OCI-LY3 (cell line): ENCODE results near the gene CTNND2.

ENCODE experiments used
- H2AFZ ChIP-seq: fragments of 200-600, 300-600 bp; shearing (Covaris generic); 2 replicates; pipeline ENCODE4 v1.6.0; 2014; ENCODE audit warnings: antibody characterized with exemption, low read depth, low read length
- H3K27ac ChIP-seq: fragments of 200-600, 300-600 bp; sonication (generic); 2 replicates; pipeline ENCODE4 v1.5.1; 2014; ENCODE audit warnings: mild to moderate bottlenecking, low read length, moderate library complexity, mixed read lengths
- H3K27me3 ChIP-seq: fragments of 200-600, 300-600 bp; sonication (generic); 2 replicates; pipeline ENCODE4 v1.6.1; 2014; ENCODE audit warnings: low read depth, low read length, mixed read lengths
- H3K36me3 ChIP-seq: fragments of 200-600, 300-600 bp; sonication (generic); replicated peaks from 2 replicates; pipeline ENCODE3; 2014; ENCODE audit warnings: low read depth, low read length, mixed read lengths
- H3K4me1 ChIP-seq: fragments of 300-600, 200-600 bp; sonication (generic); 2 replicates; pipeline ENCODE4 v1.6.1; 2014; ENCODE audit warnings: low read length, mixed read lengths
- H3K4me2 ChIP-seq: fragments of 200-600, 300-600 bp; sonication (generic); 2 replicates; pipeline ENCODE4 v1.6.1; 2014; ENCODE audit warnings: low read length, mixed read lengths
- H3K4me3 ChIP-seq: fragments of 300-600, 200-600 bp; sonication (generic); 2 replicates; pipeline ENCODE4 v1.5.1; 2014; ENCODE audit warnings: antibody characterized with exemption, mild to moderate bottlenecking, low read length, moderate library complexity
- H3K79me2 ChIP-seq: fragments of 300-600, 200-600 bp; shearing (Covaris generic); 2 replicates; pipeline ENCODE4 v1.6.1; 2014; ENCODE audit warnings: mild to moderate bottlenecking, low read length, mixed read lengths
- H3K9ac ChIP-seq: fragments of 300-600, 200-600 bp; shearing (Covaris generic); 2 replicates; pipeline ENCODE4 v1.6.0; 2014; ENCODE audit warnings: mild to moderate bottlenecking, low read length, moderate library complexity
- H3K9me3 ChIP-seq: fragments of 200-600, 300-600 bp; shearing (Covaris generic); 2 replicates; pipeline ENCODE4 v1.6.1; 2014; ENCODE audit warnings: low read length, mixed read lengths; ENCODE audit not compliant: insufficient read depth
- H4K20me1 ChIP-seq: fragments of 200-600, 300-600 bp; sonication (generic); 2 replicates; pipeline ENCODE4 v1.6.1; 2016; ENCODE audit warnings: low read length, mixed read lengths; ENCODE audit not compliant: insufficient read depth
- EZH2phosphoT487 ChIP-seq: fragments of 200-600 bp; shearing (Covaris generic); IDR thresholded peaks from 2 replicates; pipeline ENCODE4 v1.6.1; 2018; ENCODE audit warnings: antibody characterized with exemption, mixed run types, low read depth
- TF ChIP-seq, protein P1 (sequence below): fragments of 200-600, 300-600 bp; sonication (generic); IDR thresholded peaks from 2 replicates; pipeline ENCODE4 v1.5.1; 2014; ENCODE audit warnings: antibody characterized with exemption, low read length, low read depth

Gene CTNND2

DNA sequence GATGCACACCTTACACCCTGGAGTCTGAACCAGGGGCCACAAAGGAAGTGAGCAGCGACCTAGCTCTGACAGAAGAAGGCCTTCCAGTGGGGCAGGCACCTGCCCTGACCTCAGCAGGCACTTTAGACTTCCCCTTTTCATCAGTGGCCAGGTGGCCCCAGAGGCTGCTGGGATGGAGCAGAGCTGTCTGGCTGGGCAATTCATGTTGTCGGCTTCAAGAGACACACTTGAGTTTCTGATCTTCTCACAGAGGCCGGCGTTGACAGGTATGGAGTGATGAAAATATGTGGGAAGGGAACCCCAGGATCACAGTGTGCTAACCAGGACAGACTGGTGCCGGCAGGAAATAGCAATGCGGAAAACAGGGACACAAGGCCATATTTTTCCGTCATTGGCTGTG is 375.5 kb downstream of the CTNND2 start:
- H3K4me3 ChIP-seq: no peak overlapping the region
- H2AFZ ChIP-seq: no peak overlapping the region
- H4K20me1 ChIP-seq: no peaks in the 10 kb centered on the region
- no peaks in the 10 kb centered on the region for H3K79me2 ChIP-seq
- H3K27me3 ChIP-seq: no peaks in the 10 kb centered on the region
- no peak overlapping the region for H3K4me2 ChIP-seq
- no peaks in the 10 kb centered on the region for H3K36me3 ChIP-seq
- no peak overlapping the region for H3K27ac ChIP-seq
- TF ChIP-seq, protein P1, sequence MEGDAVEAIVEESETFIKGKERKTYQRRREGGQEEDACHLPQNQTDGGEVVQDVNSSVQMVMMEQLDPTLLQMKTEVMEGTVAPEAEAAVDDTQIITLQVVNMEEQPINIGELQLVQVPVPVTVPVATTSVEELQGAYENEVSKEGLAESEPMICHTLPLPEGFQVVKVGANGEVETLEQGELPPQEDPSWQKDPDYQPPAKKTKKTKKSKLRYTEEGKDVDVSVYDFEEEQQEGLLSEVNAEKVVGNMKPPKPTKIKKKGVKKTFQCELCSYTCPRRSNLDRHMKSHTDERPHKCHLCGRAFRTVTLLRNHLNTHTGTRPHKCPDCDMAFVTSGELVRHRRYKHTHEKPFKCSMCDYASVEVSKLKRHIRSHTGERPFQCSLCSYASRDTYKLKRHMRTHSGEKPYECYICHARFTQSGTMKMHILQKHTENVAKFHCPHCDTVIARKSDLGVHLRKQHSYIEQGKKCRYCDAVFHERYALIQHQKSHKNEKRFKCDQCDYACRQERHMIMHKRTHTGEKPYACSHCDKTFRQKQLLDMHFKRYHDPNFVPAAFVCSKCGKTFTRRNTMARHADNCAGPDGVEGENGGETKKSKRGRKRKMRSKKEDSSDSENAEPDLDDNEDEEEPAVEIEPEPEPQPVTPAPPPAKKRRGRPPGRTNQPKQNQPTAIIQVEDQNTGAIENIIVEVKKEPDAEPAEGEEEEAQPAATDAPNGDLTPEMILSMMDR: no peak
- TF ChIP-seq EZH2phosphoT487: no peak
- H3K9me3 ChIP-seq: no peaks in the 10 kb centered on the region
- H3K9ac ChIP-seq: no peak overlapping the region
- no peaks in the 10 kb centered on the region for H3K4me1 ChIP-seq

DNA sequence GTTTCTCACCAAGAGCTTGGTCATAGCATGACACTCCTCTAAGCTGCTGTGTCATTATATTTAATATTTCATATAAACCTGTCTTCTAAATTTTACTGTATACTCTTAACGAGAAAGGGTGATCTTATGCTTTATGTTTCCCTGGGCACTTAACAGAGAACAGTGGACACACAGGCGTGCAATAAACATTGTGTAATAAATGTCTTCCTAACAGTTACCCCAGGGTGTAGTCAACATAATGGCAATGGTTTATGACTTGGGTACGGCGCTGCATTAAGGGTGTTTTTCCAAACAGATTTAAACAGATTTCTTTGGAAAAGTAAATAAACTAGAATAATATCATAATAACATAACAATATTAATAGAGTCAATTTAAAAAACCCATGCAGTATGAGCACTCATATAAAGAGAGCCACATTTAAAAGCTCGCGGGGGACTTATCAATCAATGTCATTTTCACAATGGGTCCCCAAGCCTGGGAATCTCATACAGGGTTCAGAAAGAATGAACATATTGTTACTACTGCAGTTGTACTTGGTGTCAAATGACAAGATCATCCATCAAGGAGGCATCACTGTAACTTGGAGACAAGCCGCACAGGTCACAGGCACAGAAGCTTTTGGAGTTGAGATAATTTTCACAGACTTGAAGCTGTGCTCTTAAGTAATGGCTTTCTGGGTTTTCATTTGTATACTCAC is 376.4 kb downstream of the CTNND2 start:
- Histone ChIP-seq H3K27ac (no peak overlapping the region), H3K9ac (no peak overlapping the region), H3K9me3 (no peaks in the 10 kb centered on the region), H3K4me3 (no peak overlapping the region), H3K27me3 (no peaks in the 10 kb centered on the region), H3K36me3 (no peaks in the 10 kb centered on the region), H3K79me2 (no peaks in the 10 kb centered on the region), H2AFZ (no peak overlapping the region), H4K20me1 (no peaks in the 10 kb centered on the region), H3K4me2 (no peak overlapping the region), H3K4me1 (no peaks in the 10 kb centered on the region)
- TF ChIP-seq, protein P1: no peak
- no peak for TF ChIP-seq EZH2phosphoT487

DNA sequence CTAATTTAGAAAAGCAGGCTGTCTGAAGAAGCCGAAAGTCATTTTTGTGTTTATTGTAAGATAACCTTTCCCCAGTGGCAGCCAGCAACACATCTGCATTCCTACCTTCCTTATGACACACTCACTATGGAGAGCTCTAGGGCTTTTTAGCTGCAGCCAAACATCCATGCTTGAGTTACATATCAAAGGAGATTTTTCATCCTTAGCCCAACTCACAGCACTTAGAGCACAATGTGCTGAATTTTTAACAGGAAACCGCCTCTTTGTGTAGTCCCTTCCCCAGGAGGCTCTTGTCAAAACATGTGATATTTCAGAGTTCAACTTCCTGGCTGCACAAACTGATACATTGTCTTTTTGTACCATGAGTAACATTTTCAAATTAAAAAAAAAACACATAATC is 379.2 kb downstream of the CTNND2 start:
- Histone ChIP-seq H3K36me3 (no peaks in the 10 kb centered on the region), H3K27me3 (no peaks in the 10 kb centered on the region), H3K9me3 (no peaks in the 10 kb centered on the region), H4K20me1 (no peaks in the 10 kb centered on the region), H3K4me1 (no peaks in the 10 kb centered on the region), H3K4me3 (no peak overlapping the region), H3K79me2 (no peaks in the 10 kb centered on the region), H3K4me2 (no peak overlapping the region), H2AFZ (no peak overlapping the region), H3K9ac (no peak overlapping the region), H3K27ac (no peak overlapping the region)
- TF ChIP-seq EZH2phosphoT487: no peak
- TF ChIP-seq, protein P1: no peak

DNA sequence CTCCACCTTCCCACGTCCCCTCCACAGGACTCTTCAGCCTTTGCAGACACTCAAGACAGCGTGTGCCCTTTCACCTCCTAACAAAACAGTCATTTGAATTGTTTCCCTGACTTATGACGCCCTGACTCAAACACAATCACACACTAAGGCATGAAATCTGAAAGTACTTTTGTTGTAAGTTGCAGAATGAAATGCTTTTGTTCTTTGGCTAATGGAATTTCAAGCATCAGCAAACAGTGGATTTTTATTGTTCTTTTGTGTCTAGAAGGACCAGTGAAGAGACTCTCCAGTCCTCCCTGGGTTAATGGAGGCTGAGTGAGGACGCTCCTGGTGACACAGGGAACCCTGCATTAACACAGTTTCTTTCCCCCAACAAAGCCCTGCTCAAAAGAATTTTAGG is 380.1 kb downstream of the CTNND2 start:
- no peak overlapping the region for H2AFZ ChIP-seq
- H3K4me2 ChIP-seq: no peak overlapping the region
- TF ChIP-seq, protein P1: no peak
- no peak for TF ChIP-seq EZH2phosphoT487

More for the DNA sequence above, 380.1 kb downstream of the CTNND2 start:
- Histone ChIP-seq H3K27me3 (no peaks in the 10 kb centered on the region), H3K27ac (no peak overlapping the region), H3K9me3 (no peaks in the 10 kb centered on the region), H3K79me2 (no peaks in the 10 kb centered on the region), H3K9ac (no peak overlapping the region), H3K4me1 (no peaks in the 10 kb centered on the region), H3K36me3 (no peaks in the 10 kb centered on the region), H3K4me3 (no peak overlapping the region), H4K20me1 (no peaks in the 10 kb centered on the region)
